ENCODE measurements around the gene DEFB116.

- no peak for TF ChIP-seq CTCF (IDR thresholded peaks at IDR 0.05)
- no peak for TF ChIP-seq EZH2 (IDR thresholded peaks at IDR 0.05; ENCODE audit: borderline replicate concordance, insufficient read depth, low read depth, low read length, poor library complexity, severe bottlenecking)
Observed at GRCh38 chr20:31355981-31356380, 47.6 kb upstream of the DEFB116 start.

Measured in B cell (primary cell).